ENCODE data around the gene SPRR2F.

Gene SPRR2F

GRCh38 chr1:153081736-153082135 is 31.6 kb downstream of the SPRR2F start:
- H3K4me3 ChIP-seq (ENCODE audit: low read depth, low read length): no peak overlapping the region
- no peak for TF ChIP-seq CTCF (IDR thresholded peaks at IDR 0.05; ENCODE audit: low read depth, low read length)
- no peak for DNase-seq (ENCODE audit: low read depth, low spot score)
- in situ Hi-C loops (cut with HindIII; ENCODE audit: low sequenced_read_pairs): no loop called here

GRCh38 chr1:153072806-153073726 is 40.2 kb downstream of the SPRR2F start:
- in situ Hi-C loops (cut with HindIII; ENCODE audit: low sequenced_read_pairs): no loop called here
- no peak for TF ChIP-seq CTCF (IDR thresholded peaks at IDR 0.05; ENCODE audit: low read depth, low read length)
- no peak for DNase-seq (ENCODE audit: low read depth, low spot score)
- H3K4me3 ChIP-seq (ENCODE audit: low read depth, low read length): no peak overlapping the region

- no peak for TF ChIP-seq CTCF (IDR thresholded peaks at IDR 0.05; ENCODE audit: low read depth, low read length)
- in situ Hi-C loops (cut with HindIII; ENCODE audit: low sequenced_read_pairs): no loop called here
- no peak within 1 kb of the TSS for H3K4me3 ChIP-seq (ENCODE audit: low read depth, low read length)
- no peak for DNase-seq (ENCODE audit: low read depth, low spot score)
Observed at GRCh38 chr1:153071511-153071910, 41.8 kb downstream of the SPRR2F start, which contains the start of gene SPRR2B. Gene SPRR2B (minus strand): TSS chr1:153071611. CDS start chr1:153070839, 772 bp downstream.

- no peak overlapping the region for H3K4me3 ChIP-seq (ENCODE audit: low read depth, low read length)
- in situ Hi-C loops (cut with HindIII; ENCODE audit: low sequenced_read_pairs): no loop called here
- DNase-seq (ENCODE audit: low read depth, low spot score): no peak
- no peak for TF ChIP-seq CTCF (IDR thresholded peaks at IDR 0.05; ENCODE audit: low read depth, low read length)
Observed at GRCh38 chr1:153070243-153070642, 43.1 kb downstream of the SPRR2F start.
